A549 (cell line): ENCODE results near the gene EHD3. TPM values are rescaled to one million over a fixed set of nuclear protein-coding genes. Genes with fewer than 3 reads are reported as not detected.

Source experiments
- ATAC-seq, 2 experiments: fragments of 200-7000 bp in 1 of 2; fragments of >200 bp in 1 of 2; cut with Nextera tagmentation in 1 of 2; cut with Tn5 transposase in 1 of 2; 3 replicates each; pipeline versions ENCODE4 v1.8.0 to v1.9.1; 2018 to 2020; ENCODE audit warnings: mild to moderate bottlenecking in 1 of 2, moderate library complexity in 1 of 2
- CTCF ChIA-PET: fragments of 300-600 bp; sonication (Branson Sonifier 250); formaldehyde crosslinking; extraction: SDS; loops from one replicate; lab custom pipeline; 2021; ENCODE audit warnings: antibody characterized with exemption, inconsistent platforms; lab: Yijun Ruan, JAX
- POLR2A ChIA-PET: fragments of 350-600 bp; formaldehyde crosslinking; extraction: SDS; loops from one replicate; lab custom pipeline; 2021; ENCODE audit warnings: antibody characterized with exemption, inconsistent platforms; lab: Yijun Ruan, JAX
- DNase-seq, 2 experiments: peaks; one replicate each; pipeline versions ENCODE4 v3.0.0 to v3.0.0-alpha.2; 2011 to 2016; ENCODE audit warnings: low read depth in 1 of 2, low spot score in 1 of 2
- FAIRE-seq: peaks from 2 replicates; lab custom pipeline; 2011; peaks lifted over from hg19 to GRCh38; lab: Jason Lieb, UNC
- H3K27ac ChIP-seq, 2 experiments: fragments of >200 bp; sonication (Bioruptor Twin); formaldehyde crosslinking; 3 replicates each; pipeline ENCODE4 v1.5.1; 2016 to 2017
- H3K4me1 ChIP-seq: fragments of >200 bp; sonication (Bioruptor Twin); formaldehyde crosslinking; 3 replicates; pipeline ENCODE4 v1.6.1; 2016
- H3K4me2 ChIP-seq: fragments of >200 bp; sonication (Bioruptor Twin); formaldehyde crosslinking; 3 replicates; pipeline ENCODE4 v1.6.1; 2016
- H3K4me3 ChIP-seq: fragments of >200 bp; sonication (Bioruptor Twin); formaldehyde crosslinking; 3 replicates; pipeline ENCODE4 v1.5.1; 2016
- H3K9me3 ChIP-seq: fragments of >200 bp; sonication (Bioruptor Twin); formaldehyde crosslinking; 3 replicates; pipeline ENCODE4 v1.6.1; 2016
- BCL3 ChIP-seq: fragments of >200 bp; sonication (Bioruptor Twin); formaldehyde crosslinking; IDR thresholded peaks from 3 replicates; pipeline ENCODE4 v1.6.1; 2016
- CBX2 ChIP-seq: fragments of 200-600 bp; sonication (generic); IDR thresholded peaks from 2 replicates; pipeline ENCODE4 v1.6.1; 2016; ENCODE audit warnings: low read depth, mild to moderate bottlenecking, borderline replicate concordance
- CEBPB ChIP-seq, 2 experiments: fragments of >200 bp in 1 of 2; sonication (Bioruptor Twin) in 1 of 2; formaldehyde crosslinking in 1 of 2; IDR thresholded peaks; 2 replicates each; pipeline ENCODE4 v1.6.1; 2012 to 2016
- CTCF ChIP-seq: fragments of >200 bp; sonication (Bioruptor Twin); formaldehyde crosslinking; IDR thresholded peaks from 3 replicates; pipeline ENCODE4 v1.5.1; 2016
- E2F6 ChIP-seq: IDR thresholded peaks from 2 replicates; pipeline ENCODE4 v1.6.1; 2012; ENCODE audit warnings: low read depth, borderline replicate concordance
- EHF ChIP-seq: fragments of 250-450 bp; sonication (Bioruptor Pico); IDR thresholded peaks from 2 replicates; pipeline ENCODE4 v1.5.0; 2020; ENCODE audit warnings: mild to moderate bottlenecking
- ELK1 ChIP-seq: fragments of 150-350 bp; IDR thresholded peaks from 2 replicates; pipeline ENCODE4 v1.6.1; 2014; ENCODE audit warnings: low read depth, mild to moderate bottlenecking, low read length
- EP300 ChIP-seq, 2 experiments: fragments of >200 bp; sonication (Bioruptor Twin); formaldehyde crosslinking; IDR thresholded peaks; 2 replicates in 1 of 2; 3 replicates in 1 of 2; pipeline ENCODE4 v1.6.1; 2016 to 2017
- FOSB ChIP-seq: fragments of 250-450 bp; sonication (Bioruptor Pico); IDR thresholded peaks from 2 replicates; pipeline ENCODE4 v1.5.0; 2020; ENCODE audit warnings: mild to moderate bottlenecking, moderate library complexity
- HDAC2 ChIP-seq: fragments of 200-600 bp; sonication (generic); IDR thresholded peaks from 2 replicates; pipeline ENCODE4 v1.6.1; 2016
- HES2 ChIP-seq: fragments of >200 bp; sonication (Bioruptor Twin); formaldehyde crosslinking; IDR thresholded peaks from 2 replicates; pipeline ENCODE4 v1.6.1; 2016
- HEYL ChIP-seq: fragments of 250-450 bp; sonication (Bioruptor Pico); IDR thresholded peaks from 2 replicates; pipeline ENCODE4 v1.8.0; 2021; ENCODE audit warnings: mild to moderate bottlenecking, moderate library complexity
- HMGXB4 ChIP-seq: fragments of 250-450 bp; sonication (Bioruptor Pico); IDR thresholded peaks from 2 replicates; pipeline ENCODE4 v1.5.0; 2021; ENCODE audit warnings: mild to moderate bottlenecking, moderate library complexity, borderline replicate concordance
- HOXB13 ChIP-seq: fragments of 250-450 bp; sonication (Bioruptor Pico); IDR thresholded peaks from 2 replicates; pipeline ENCODE4 v1.5.0; 2020; ENCODE audit warnings: low read depth, mild to moderate bottlenecking, moderate library complexity
- KDM5A ChIP-seq: fragments of 200-600 bp; sonication (generic); IDR thresholded peaks from 2 replicates; pipeline ENCODE4 v1.6.1; 2016; ENCODE audit warnings: antibody characterized with exemption, mild to moderate bottlenecking
- MAFK ChIP-seq: fragments of 450-650 bp; IDR thresholded peaks from 2 replicates; pipeline ENCODE4 v1.6.1; 2014; ENCODE audit not compliant: partially characterized antibody
- MAX ChIP-seq: IDR thresholded peaks from 2 replicates; pipeline ENCODE4 v1.6.1; 2012
- MAZ ChIP-seq: fragments of 150-350 bp; IDR thresholded peaks from 2 replicates; pipeline ENCODE4 v1.6.1; 2014; ENCODE audit warnings: antibody characterized with exemption, low read depth, low read length, borderline replicate concordance
- NPAS2 ChIP-seq: fragments of 250-450 bp; sonication (Bioruptor Pico); IDR thresholded peaks from 2 replicates; pipeline ENCODE4 v1.8.0; 2022; ENCODE audit warnings: mild to moderate bottlenecking, moderate library complexity, borderline replicate concordance
- NR3C1 ChIP-seq: fragments of >200 bp; sonication (Bioruptor Twin); formaldehyde crosslinking; IDR thresholded peaks from 3 replicates; pipeline ENCODE4 v1.6.1; 2017
- PHF8 ChIP-seq: fragments of 200-600 bp; sonication (generic); IDR thresholded peaks from 2 replicates; pipeline ENCODE4 v1.6.1; 2016; ENCODE audit warnings: low read depth, mild to moderate bottlenecking, antibody characterized with exemption, moderate library complexity, borderline replicate concordance
- POLR2AphosphoS2 ChIP-seq: conservative IDR thresholded peaks from 2 replicates; pipeline ENCODE4 v1.6.1; 2012; ENCODE audit warnings: low read length, improper control_type of control experiment, inconsistent platforms
- RARB ChIP-seq: fragments of 250-450 bp; sonication (Bioruptor Pico); IDR thresholded peaks from 2 replicates; pipeline ENCODE4 v1.8.0; 2021; ENCODE audit warnings: mild to moderate bottlenecking, moderate library complexity
- RFX5 ChIP-seq: fragments of 450-650 bp; IDR thresholded peaks from 2 replicates; pipeline ENCODE4 v1.7.1; 2014; ENCODE audit warnings: antibody characterized with exemption, mild to moderate bottlenecking, moderate library complexity
- RNF2 ChIP-seq: fragments of 200-600 bp; sonication (generic); IDR thresholded peaks from 2 replicates; pipeline ENCODE4 v1.6.1; 2016; ENCODE audit warnings: low read depth, mild to moderate bottlenecking, antibody characterized with exemption, moderate library complexity, borderline replicate concordance
- TFCP2L1 ChIP-seq: fragments of 250-450 bp; sonication (Bioruptor Pico); IDR thresholded peaks from 2 replicates; pipeline ENCODE4 v1.5.0; 2021; ENCODE audit warnings: mild to moderate bottlenecking
- ZC3H11A ChIP-seq: fragments of 450-650 bp; IDR thresholded peaks from 2 replicates; pipeline ENCODE4 v1.6.1; 2014; ENCODE audit warnings: antibody characterized with exemption, mild to moderate bottlenecking
- ZFP36 ChIP-seq: fragments of 450-650 bp; IDR thresholded peaks from 2 replicates; pipeline ENCODE4 v1.6.1; 2014; ENCODE audit warnings: borderline replicate concordance; ENCODE audit not compliant: partially characterized antibody
- WGBS: methylation state at CpG from one replicate; pipeline ENCODE4 v1.1.6; 2017; ENCODE audit errors: missing lambda C conversion rate; 5-methylcytosine and 5-hydroxymethylcytosine counted together
- polyA plus RNA-seq, 4 experiments: library from polyadenylated mRNA; depleted of rRNA in 3 of 4; stranded (reverse); fragments of >200 nt; fragmentation: RNase III in 1 of 4; extraction: RNeasy Plus Mini Kit Qiagen cat#74134 plus additional on column Dnase treatment in 1 of 4; gene quantifications; 2 replicates in 3 of 4; 3 replicates in 1 of 4; pipeline ENCODE4 v1.2.3, GENCODE V29; 2011 to 2017

The EHD3 gene
- polyA plus RNA-seq, 2 of the 4 experiments (the other 2 are of a cell fraction) = 8.7 to 10.6 TPM

- DNase-seq (no peak), FAIRE-seq (no peak)
- Histone ChIP-seq H3K27ac (no peak overlapping the region), H3K4me1 (no peaks in the 10 kb centered on the region)
- CTCF ChIA-PET = interaction anchor here (1.0 kb wide), 2 partner anchors 15 to 67 kb away, joined by 4 to 5 read pairs; no protein-coding TSS in a partner anchor
- WGBS = 88% methylated on average over 6 of the region's 6 CpGs
- no peak for TF ChIP-seq HEYL (CRISPR knock-in tag)
- no peak for TF ChIP-seq HES2
- TF ChIP-seq RARB (CRISPR knock-in tag) = no peak
- no peak for TF ChIP-seq BCL3
- TF ChIP-seq FOSB (CRISPR knock-in tag) = no peak
- TF ChIP-seq MAFK = no peak
- no peak for TF ChIP-seq ELK1
- no peak for TF ChIP-seq ZC3H11A
- no peak for TF ChIP-seq POLR2AphosphoS2
- TF ChIP-seq E2F6 = no peak
- no peak for TF ChIP-seq EP300 (IDR thresholded peaks at IDR 0.05)
- no peak for TF ChIP-seq HMGXB4 (CRISPR knock-in tag)
- TF ChIP-seq NPAS2 (CRISPR knock-in tag) = no peak
- no peak for TF ChIP-seq MAX
- no peak for TF ChIP-seq CBX2
- TF ChIP-seq, all 56 proteins: peak for 0
- no peak for ATAC-seq
- Histone ChIP-seq H3K9me3 (no peaks in the 10 kb centered on the region), H3K4me2 (no peak overlapping the region), H3K4me3 (no peak overlapping the region)
- POLR2A ChIA-PET = no interaction called here
Measured at GRCh38 chr2:31266804-31267203, 32.9 kb downstream of the EHD3 start.

- H3K4me2 ChIP-seq = no peak overlapping the region
- DNase-seq (no peak), ATAC-seq (no peak), FAIRE-seq (no peak)
- POLR2A ChIA-PET = no interaction called here
- H3K4me1 ChIP-seq = no peaks in the 10 kb centered on the region
- H3K9me3 ChIP-seq = no peaks in the 10 kb centered on the region
- no peak overlapping the region for H3K27ac ChIP-seq
- WGBS = 78% methylated on average over 8 of the region's 8 CpGs
- CTCF ChIA-PET = interaction anchor here (1.0 kb wide), 1 partner anchor 14 kb away, joined by 5 read pairs; no protein-coding TSS in a partner anchor
- H3K4me3 ChIP-seq = no peak overlapping the region
- no peak for TF ChIP-seq HDAC2
- no peak for TF ChIP-seq EHF (CRISPR knock-in tag)
- TF ChIP-seq KDM5A = no peak
- no peak for TF ChIP-seq RFX5
- no peak for TF ChIP-seq POLR2AphosphoS2
- TF ChIP-seq RNF2 = no peak
- no peak for TF ChIP-seq E2F6
- no peak for TF ChIP-seq HOXB13 (CRISPR knock-in tag)
- no peak for TF ChIP-seq MAZ
- no peak for TF ChIP-seq ELK1
- TF ChIP-seq PHF8 = no peak
- no peak for TF ChIP-seq NR3C1
- TF ChIP-seq TFCP2L1 (CRISPR knock-in tag) = no peak
- no peak for TF ChIP-seq CTCF
- no peak for TF ChIP-seq ZFP36
- no peak for TF ChIP-seq CEBPB (IDR thresholded peaks at IDR 0.05)
- TF ChIP-seq, all 56 proteins: peak for 0
Measured at GRCh38 chr2:31267437-31268120, 33.6 kb downstream of the EHD3 start.
